SK-N-MC (cell line): ENCODE measurements around the gene MAML1.

Experiments used
- EZH2 ChIP-seq: fragments of 200-600 bp; sonication (generic); IDR thresholded peaks from one replicate; pipeline ENCODE4 v1.6.1; 2017; ENCODE audit warnings: antibody characterized with exemption
- FOXP2 ChIP-seq: optimal IDR thresholded peaks from 2 replicates; pipeline ENCODE3; 2011; ENCODE audit warnings: mild to moderate bottlenecking, moderate library complexity; ENCODE audit not compliant: insufficient read depth; ENCODE audit errors: extremely low read length, control extremely low read depth
- POLR2AphosphoS5 ChIP-seq: IDR thresholded peaks from 2 replicates; pipeline ENCODE4 v1.6.1; 2012; ENCODE audit warnings: mild to moderate bottlenecking, low read depth, low read length, borderline replicate concordance

DNA sequence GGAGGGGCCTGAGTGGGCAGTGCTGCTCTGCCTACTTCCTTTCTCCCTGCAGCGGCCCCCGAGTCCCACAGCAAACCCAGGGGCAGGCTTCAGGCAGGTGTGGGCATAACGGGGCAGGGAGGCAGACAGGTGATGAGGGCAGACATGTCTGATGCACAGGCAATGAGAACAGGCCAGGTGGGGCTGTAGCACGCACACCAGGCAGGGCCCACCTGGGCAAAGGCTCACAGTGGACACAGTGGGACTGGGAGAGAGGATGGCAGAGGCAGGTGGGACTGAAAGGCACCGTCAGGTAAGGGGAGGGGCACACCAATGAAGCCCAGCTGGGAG is 67.0 kb downstream of the MAML1 start:
- TF ChIP-seq POLR2AphosphoS5 = no peak
- TF ChIP-seq EZH2 = no peak
- no peak for TF ChIP-seq FOXP2
